ENCODE measurements around the gene NLRP8.

GRCh38 chr19:55962186-55962585 is 14.6 kb downstream of the NLRP8 start:
- TF ChIP-seq USF2 (IDR thresholded peaks at IDR 0.05; ENCODE audit: low read depth, low read length), result no peak
- TF ChIP-seq CTCF (conservative IDR thresholded peaks at IDR 0.05; ENCODE audit: low read depth, low read length), result no peak
- no peak for TF ChIP-seq POLR2A (IDR thresholded peaks at IDR 0.05; ENCODE audit: low read depth, low read length)
- TF ChIP-seq SMC3 (IDR thresholded peaks at IDR 0.05; ENCODE audit: low read depth, low read length), result no peak
- TF ChIP-seq MAFK (IDR thresholded peaks at IDR 0.05; ENCODE audit: low read depth, low read length), result no peak
- TF ChIP-seq RCOR1 (IDR thresholded peaks at IDR 0.05; ENCODE audit: insufficient replicate concordance, low read length), result no peak
- no peak for TF ChIP-seq CEBPB (IDR thresholded peaks at IDR 0.05; ENCODE audit: low read depth, low read length)
- no peak for TF ChIP-seq NFE2L2 (IDR thresholded peaks at IDR 0.05; ENCODE audit: low read depth, low read length)
- TF ChIP-seq RAD21 (IDR thresholded peaks at IDR 0.05; ENCODE audit: low read length), result no peak
- no peak for TF ChIP-seq FOS (IDR thresholded peaks at IDR 0.05; ENCODE audit: low read depth, low read length)
- TF ChIP-seq MAZ (IDR thresholded peaks at IDR 0.05; ENCODE audit: borderline replicate concordance, low read depth, low read length), result no peak
- TF ChIP-seq RFX5 (IDR thresholded peaks at IDR 0.05; ENCODE audit: low read depth, low read length), result no peak
- TF ChIP-seq MXI1 (IDR thresholded peaks at IDR 0.05; ENCODE audit: borderline replicate concordance, low read depth, low read length), result no peak
